Thyroid gland (tissue), 4 donors: Measurements from ENCODE around the gene TTC21A.

Experiments
- CTCF ChIP-seq, 6 experiments: fragments of 200-600 bp in 3 of 6; fragments of 450-650 bp in 3 of 6; sonication (generic) in 3 of 6; IDR thresholded peaks; one replicate each; pipeline ENCODE4 v1.5.1; 2016 to 2019; ENCODE audit warnings: antibody characterized with exemption in 6 of 6, mild to moderate bottlenecking in 2 of 6, inconsistent platforms in 1 of 6, moderate library complexity in 1 of 6
- POLR2A ChIP-seq, 2 donors: fragments of 450-650 bp; IDR thresholded peaks; one replicate each; pipeline ENCODE4 v1.6.1; 2017; ENCODE audit warnings: antibody characterized with exemption in 2 of 2, mild to moderate bottlenecking in 2 of 2, moderate library complexity in 1 of 2

GRCh38 chr3:39062180-39062579, 45.3 kb upstream of the TTC21A start:
- no peak for TF ChIP-seq CTCF (IDR thresholded peaks at IDR 0.05)
- TF ChIP-seq POLR2A (IDR thresholded peaks at IDR 0.05), result no peak
